Measurements from ENCODE around the gene HIPK2.

HIPK2 gene

GRCh38 chr7:139603282-139603681, 174.5 kb downstream of the HIPK2 start:
- Histone ChIP-seq H3K9ac (peak overlapping the region in 3 of 11 experiments; percentile 19 to 42 (median 26); a peak in 1 of 22 replicates), H4K20me1 (peaks cover 0 to 4% (median 0%) of the 10 kb centered on the region in 11 experiments; a peak in 1 of 22 replicates), H3K27ac (no peak overlapping the region), H3K27me3 (no peaks in the 10 kb centered on the region), H3K36me3 (peaks cover 72 to 100% (median 87%) of the 10 kb centered on the region in 11 experiments), H3K4me2 (no peak overlapping the region), H3K4me1 (peaks cover 0 to 10% (median 0%) of the 10 kb centered on the region in 10 experiments; a peak in 2 of 20 replicates), H3K9me3 (replicated peaks in 1 of 11) (peaks cover 0 to 4% (median 0%) of the 10 kb centered on the region in 11 experiments; a peak in 1 of 22 replicates), H3K4me3 (no peak overlapping the region)
- no peak for TF ChIP-seq Cebpa-rat (IDR thresholded peaks at IDR 0.05)

GRCh38 chr7:139602143-139602722, 175.6 kb downstream of the HIPK2 start:
- no peak overlapping the region for H3K4me2 ChIP-seq
- H4K20me1 ChIP-seq: peaks cover 0 to 5% (median 0%) of the 10 kb centered on the region in 11 experiments; a peak in 2 of 22 replicates
- H3K27ac ChIP-seq: peak overlapping the region in 1 of 11 experiments; percentile 30; a peak in 1 of 22 replicates
- H3K4me1 ChIP-seq: peaks cover 0 to 10% (median 0%) of the 10 kb centered on the region in 10 experiments; a peak in 2 of 20 replicates
- TF ChIP-seq Cebpa-rat (IDR thresholded peaks at IDR 0.05): no peak
- peaks cover 74 to 100% (median 92%) of the 10 kb centered on the region in 11 experiments for H3K36me3 ChIP-seq
- no peak overlapping the region for H3K9ac ChIP-seq
- no peak overlapping the region for H3K4me3 ChIP-seq
- no peaks in the 10 kb centered on the region for H3K9me3 ChIP-seq (replicated peaks in 1 of 11)
- no peaks in the 10 kb centered on the region for H3K27me3 ChIP-seq

DNA sequence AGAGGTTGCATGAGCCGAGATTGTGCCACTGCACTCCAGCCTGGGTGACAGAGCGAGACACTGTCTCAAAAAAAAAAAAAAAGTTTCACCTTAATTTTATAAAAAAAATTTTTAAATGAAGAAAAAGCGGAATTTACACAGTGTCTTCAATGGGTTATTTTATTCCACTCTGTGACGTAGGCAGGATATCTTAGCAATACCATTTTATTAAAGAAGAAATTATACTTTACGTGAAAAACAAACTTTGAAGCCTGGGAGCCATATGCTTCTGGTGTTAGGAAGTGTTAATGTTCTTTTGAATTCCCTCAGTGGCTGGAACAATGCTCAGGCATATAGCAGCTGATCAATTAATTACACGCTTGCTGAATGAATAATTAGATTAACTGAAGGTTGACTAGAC, 176.6 kb downstream of the HIPK2 start:
- Histone ChIP-seq H4K20me1 (peaks cover 0 to 14% (median 0%) of the 10 kb centered on the region in 11 experiments; a peak in 2 of 22 replicates), H3K4me3 (no peak overlapping the region), H3K36me3 (peaks cover 83 to 100% (median 96%) of the 10 kb centered on the region in 11 experiments), H3K27me3 (no peaks in the 10 kb centered on the region), H3K4me2 (no peak overlapping the region), H3K9me3 (replicated peaks in 1 of 11) (no peaks in the 10 kb centered on the region), H3K9ac (no peak overlapping the region), H3K4me1 (peaks cover 0 to 10% (median 0%) of the 10 kb centered on the region in 10 experiments; a peak in 2 of 20 replicates), H3K27ac (no peak overlapping the region)
- no peak for TF ChIP-seq Cebpa-rat (IDR thresholded peaks at IDR 0.05)

DNA sequence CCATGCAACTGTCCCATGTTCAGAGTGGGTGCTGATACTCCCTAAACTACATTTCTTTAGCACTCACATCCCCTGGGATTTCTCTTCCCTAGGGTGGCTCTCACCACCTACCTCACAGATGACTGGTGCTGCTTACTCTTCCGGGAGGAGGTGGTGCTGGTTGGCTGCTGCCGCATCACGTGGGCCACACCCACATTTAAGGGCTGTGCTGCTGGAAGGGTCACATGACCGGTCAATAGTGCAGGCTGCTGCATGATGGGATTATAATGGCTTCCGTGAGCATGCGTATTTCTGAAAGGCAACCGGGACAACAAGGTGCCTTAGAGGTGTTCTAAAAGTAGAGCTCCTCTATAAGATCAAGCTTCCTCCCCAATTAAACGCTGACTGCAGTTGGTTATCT, 177.5 kb downstream of the HIPK2 start:
- peaks cover 86 to 100% (median 98%) of the 10 kb centered on the region in 11 experiments for H3K36me3 ChIP-seq
- no peak overlapping the region for H3K27ac ChIP-seq
- H3K9me3 ChIP-seq (replicated peaks in 1 of 11): no peaks in the 10 kb centered on the region
- TF ChIP-seq Cebpa-rat (IDR thresholded peaks at IDR 0.05): no peak
- H3K4me3 ChIP-seq: no peak overlapping the region
- no peak overlapping the region for H3K4me2 ChIP-seq
- peaks cover 0 to 14% (median 0%) of the 10 kb centered on the region in 11 experiments; a peak in 2 of 22 replicates for H4K20me1 ChIP-seq
- H3K27me3 ChIP-seq: no peaks in the 10 kb centered on the region
- H3K9ac ChIP-seq: no peak overlapping the region
- peaks cover 0 to 10% (median 0%) of the 10 kb centered on the region in 10 experiments; a peak in 2 of 20 replicates for H3K4me1 ChIP-seq

- Histone ChIP-seq H3K9me3 (replicated peaks in 1 of 11) (no peaks in the 10 kb centered on the region), H4K20me1 (peaks cover 0 to 14% (median 0%) of the 10 kb centered on the region in 11 experiments; a peak in 2 of 22 replicates), H3K36me3 (peaks cover 89 to 100% (median 98%) of the 10 kb centered on the region in 11 experiments), H3K27ac (no peak overlapping the region), H3K4me2 (no peak overlapping the region), H3K4me1 (peaks cover 0 to 10% (median 0%) of the 10 kb centered on the region in 10 experiments; a peak in 2 of 20 replicates), H3K9ac (no peak overlapping the region), H3K27me3 (no peaks in the 10 kb centered on the region), H3K4me3 (no peak overlapping the region)
- TF ChIP-seq Cebpa-rat (IDR thresholded peaks at IDR 0.05): no peak
Measured at GRCh38 chr7:139598642-139599041, 179.2 kb downstream of the HIPK2 start.

- peaks cover 0 to 6% (median 0%) of the 10 kb centered on the region in 10 experiments; a peak in 1 of 20 replicates for H3K4me1 ChIP-seq
- no peaks in the 10 kb centered on the region for H3K9me3 ChIP-seq (replicated peaks in 1 of 11)
- H3K4me3 ChIP-seq: no peak overlapping the region
- H3K36me3 ChIP-seq: peaks cover 93 to 100% (median 100%) of the 10 kb centered on the region in 11 experiments
- TF ChIP-seq Cebpa-rat (IDR thresholded peaks at IDR 0.05): no peak
- H3K27me3 ChIP-seq: no peaks in the 10 kb centered on the region
- no peak overlapping the region for H3K9ac ChIP-seq
- no peak overlapping the region for H3K4me2 ChIP-seq
- no peak overlapping the region for H3K27ac ChIP-seq
- peaks cover 0 to 14% (median 0%) of the 10 kb centered on the region in 11 experiments; a peak in 1 of 22 replicates for H4K20me1 ChIP-seq
Measured at GRCh38 chr7:139597028-139597427, 180.8 kb downstream of the HIPK2 start.

DNA sequence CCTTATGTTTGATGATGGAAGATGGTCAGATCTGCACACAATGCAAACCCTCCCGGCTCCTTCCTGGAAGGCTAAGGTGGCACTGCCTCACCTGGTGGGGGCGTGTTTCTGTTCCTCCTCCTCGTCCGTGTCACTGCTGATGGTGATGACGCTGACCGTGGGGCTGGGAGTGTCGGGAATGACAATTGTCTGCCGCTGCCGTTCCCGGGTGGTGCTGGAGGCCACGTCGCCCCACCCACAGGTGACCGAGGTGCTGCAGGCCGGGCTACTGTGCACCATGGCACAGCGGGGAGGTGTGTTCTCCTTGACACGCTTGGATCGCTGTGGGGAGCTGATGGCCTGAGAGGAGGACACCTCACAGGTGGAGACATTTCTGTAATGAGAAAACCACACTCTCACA, 181.2 kb downstream of the HIPK2 start:
- Histone ChIP-seq H3K27ac (no peak overlapping the region), H3K9ac (no peak overlapping the region), H4K20me1 (peaks cover 0 to 14% (median 0%) of the 10 kb centered on the region in 11 experiments; a peak in 1 of 22 replicates), H3K9me3 (replicated peaks in 1 of 11) (no peaks in the 10 kb centered on the region), H3K4me3 (no peak overlapping the region), H3K4me1 (peaks cover 0 to 6% (median 0%) of the 10 kb centered on the region in 10 experiments; a peak in 2 of 20 replicates), H3K4me2 (no peak overlapping the region), H3K36me3 (peaks cover 97 to 100% (median 100%) of the 10 kb centered on the region in 11 experiments), H3K27me3 (no peaks in the 10 kb centered on the region)
- TF ChIP-seq Cebpa-rat (IDR thresholded peaks at IDR 0.05): no peak

GRCh38 chr7:139595806-139596205, 182.0 kb downstream of the HIPK2 start:
- peaks cover 0 to 7% (median 0%) of the 10 kb centered on the region in 10 experiments; a peak in 6 of 20 replicates for H3K4me1 ChIP-seq
- peaks cover 98 to 100% (median 100%) of the 10 kb centered on the region in 11 experiments for H3K36me3 ChIP-seq
- H4K20me1 ChIP-seq: peaks cover 0 to 14% (median 0%) of the 10 kb centered on the region in 11 experiments; a peak in 1 of 22 replicates
- no peak overlapping the region for H3K4me3 ChIP-seq
- no peak overlapping the region for H3K9ac ChIP-seq
- no peak overlapping the region for H3K27ac ChIP-seq
- H3K4me2 ChIP-seq: no peak overlapping the region
- H3K27me3 ChIP-seq: no peaks in the 10 kb centered on the region
- no peak for TF ChIP-seq Cebpa-rat (IDR thresholded peaks at IDR 0.05)
- H3K9me3 ChIP-seq (replicated peaks in 1 of 11): no peaks in the 10 kb centered on the region

- no peak for TF ChIP-seq Cebpa-rat (IDR thresholded peaks at IDR 0.05)
- peaks cover 0 to 14% (median 5%) of the 10 kb centered on the region in 10 experiments; a peak in 12 of 20 replicates for H3K4me1 ChIP-seq
- no peak overlapping the region; a peak in 1 of 22 replicates for H3K27ac ChIP-seq
- no peak overlapping the region for H3K4me2 ChIP-seq
- peaks cover 96 to 100% (median 100%) of the 10 kb centered on the region in 11 experiments for H3K36me3 ChIP-seq
- H3K4me3 ChIP-seq: no peak overlapping the region
- no peaks in the 10 kb centered on the region for H3K9me3 ChIP-seq (replicated peaks in 1 of 11)
- no peaks in the 10 kb centered on the region for H3K27me3 ChIP-seq
- H3K9ac ChIP-seq: no peak overlapping the region
- peaks cover 0 to 10% (median 0%) of the 10 kb centered on the region in 11 experiments; a peak in 1 of 22 replicates for H4K20me1 ChIP-seq
Measured at GRCh38 chr7:139594911-139595476, 182.8 kb downstream of the HIPK2 start.

Data from BLaER1 treated with 17β-estradiol and CSF1 and Interleukin-3, amounts not matched to agents 10 nM and 100 nM (cell line).